ENCODE measurements around the gene NLGN4X. TPM values are rescaled to one million over a fixed set of nuclear protein-coding genes. Genes with fewer than 3 reads are reported as not detected.
A peak's percentile ranks its signal among the peaks of the same experiment; 100 is the strongest.

Gene NLGN4X
- total RNA-seq, 6 donors from 2014 or later, result 1.1 to 3.1 (median 2.3) TPM

DNA sequence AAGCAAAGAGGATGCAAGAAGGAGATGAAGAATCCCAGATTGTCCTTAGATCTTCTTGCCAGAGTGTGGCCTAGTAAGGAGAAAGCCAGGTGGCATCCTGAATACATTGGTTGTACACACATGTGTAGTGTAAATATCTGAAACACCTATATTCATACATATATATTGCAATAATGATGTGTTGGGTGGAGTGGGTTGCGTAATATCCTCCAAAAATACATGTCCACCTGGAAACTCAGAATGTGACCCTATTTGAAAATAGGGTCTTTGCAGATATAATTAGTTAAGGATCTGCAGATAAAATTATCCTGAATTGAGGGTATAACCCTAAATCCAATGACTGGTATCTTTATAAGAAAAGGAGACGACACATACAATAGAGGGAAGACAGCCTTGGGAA, 216.3 kb downstream of the NLGN4X start:
- TF ChIP-seq POLR2A (IDR thresholded peaks at IDR 0.05), result no peak
- TF ChIP-seq, protein P1, sequence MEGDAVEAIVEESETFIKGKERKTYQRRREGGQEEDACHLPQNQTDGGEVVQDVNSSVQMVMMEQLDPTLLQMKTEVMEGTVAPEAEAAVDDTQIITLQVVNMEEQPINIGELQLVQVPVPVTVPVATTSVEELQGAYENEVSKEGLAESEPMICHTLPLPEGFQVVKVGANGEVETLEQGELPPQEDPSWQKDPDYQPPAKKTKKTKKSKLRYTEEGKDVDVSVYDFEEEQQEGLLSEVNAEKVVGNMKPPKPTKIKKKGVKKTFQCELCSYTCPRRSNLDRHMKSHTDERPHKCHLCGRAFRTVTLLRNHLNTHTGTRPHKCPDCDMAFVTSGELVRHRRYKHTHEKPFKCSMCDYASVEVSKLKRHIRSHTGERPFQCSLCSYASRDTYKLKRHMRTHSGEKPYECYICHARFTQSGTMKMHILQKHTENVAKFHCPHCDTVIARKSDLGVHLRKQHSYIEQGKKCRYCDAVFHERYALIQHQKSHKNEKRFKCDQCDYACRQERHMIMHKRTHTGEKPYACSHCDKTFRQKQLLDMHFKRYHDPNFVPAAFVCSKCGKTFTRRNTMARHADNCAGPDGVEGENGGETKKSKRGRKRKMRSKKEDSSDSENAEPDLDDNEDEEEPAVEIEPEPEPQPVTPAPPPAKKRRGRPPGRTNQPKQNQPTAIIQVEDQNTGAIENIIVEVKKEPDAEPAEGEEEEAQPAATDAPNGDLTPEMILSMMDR (IDR thresholded peaks at IDR 0.05), result no peak
- TF ChIP-seq POLR2AphosphoS5 (IDR thresholded peaks at IDR 0.05), result no peak
- TF ChIP-seq EP300 (IDR thresholded peaks at IDR 0.05), result no peak
- Histone ChIP-seq H3K36me3 (no peaks in the 10 kb centered on the region), H3K4me3 (no peak overlapping the region), H3K27me3 (no peaks in the 10 kb centered on the region), H3K4me1 (no peaks in the 10 kb centered on the region), H3K27ac (no peak overlapping the region), H3K9me3 (no peaks in the 10 kb centered on the region)
- no peak for DNase-seq
- WGBS, 2 donors, result 90 to 91% methylated on average over 2 of the region's 2 CpGs
- no peak for ATAC-seq (ENCODE audit: low FRiP score in 2 of 2)

DNA sequence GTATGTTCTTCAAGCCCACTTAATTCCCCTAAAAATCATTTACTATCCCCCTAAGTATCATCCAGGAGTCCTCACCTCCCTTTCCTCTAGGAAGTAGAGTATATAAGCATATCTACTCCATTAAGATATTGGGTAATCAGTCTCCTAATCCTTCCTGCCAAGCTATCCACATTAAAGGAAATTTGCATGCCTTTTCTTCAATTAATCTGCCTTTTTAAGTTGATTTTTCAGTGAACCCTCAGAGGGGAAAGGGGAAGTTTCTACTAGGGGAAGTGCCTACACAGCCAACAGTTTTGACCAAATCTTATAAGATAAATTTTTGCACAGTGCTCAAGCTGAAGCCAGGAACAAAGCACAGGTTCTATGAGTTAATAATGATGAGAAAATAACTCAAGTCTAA, 222.8 kb downstream of the NLGN4X start:
- no peak for ATAC-seq (ENCODE audit: low FRiP score in 2 of 2)
- no peaks in the 10 kb centered on the region for H3K4me1 ChIP-seq
- H3K36me3 ChIP-seq, result no peaks in the 10 kb centered on the region
- DNase-seq, result no peak
- H3K27me3 ChIP-seq, result no peaks in the 10 kb centered on the region
- TF ChIP-seq, protein P1 (IDR thresholded peaks at IDR 0.05), result no peak
- TF ChIP-seq POLR2A (IDR thresholded peaks at IDR 0.05) (no peak), POLR2AphosphoS5 (IDR thresholded peaks at IDR 0.05) (no peak), EP300 (IDR thresholded peaks at IDR 0.05) (no peak)
- no peak overlapping the region for H3K4me3 ChIP-seq
- H3K27ac ChIP-seq, result no peak overlapping the region
- H3K9me3 ChIP-seq, result no peaks in the 10 kb centered on the region

DNA sequence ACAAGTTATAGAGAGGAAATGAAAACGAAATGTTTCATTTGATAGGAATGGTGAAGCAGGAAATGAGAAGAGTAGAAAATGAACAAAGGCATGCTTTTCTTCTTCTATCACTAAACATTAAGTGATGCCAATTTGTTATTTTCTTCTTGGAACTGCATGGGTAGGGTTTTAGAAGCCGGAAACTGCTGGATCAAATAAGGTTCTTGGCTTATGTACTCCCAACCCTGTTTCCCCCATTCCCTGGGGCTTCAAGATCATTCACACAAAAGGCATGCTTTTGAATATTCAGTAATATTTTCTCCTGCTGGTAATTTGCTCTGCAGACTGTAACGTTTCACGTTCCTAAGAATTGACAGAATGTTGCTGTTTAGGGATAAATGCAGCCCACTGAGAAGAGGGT, 224.1 kb downstream of the NLGN4X start:
- no peak for ATAC-seq (ENCODE audit: low FRiP score in 2 of 2)
- TF ChIP-seq POLR2AphosphoS5 (IDR thresholded peaks at IDR 0.05), result no peak
- TF ChIP-seq, protein P1 (IDR thresholded peaks at IDR 0.05), result no peak
- TF ChIP-seq EP300 (IDR thresholded peaks at IDR 0.05), result no peak
- TF ChIP-seq POLR2A (IDR thresholded peaks at IDR 0.05), result no peak
- no peaks in the 10 kb centered on the region for H3K27me3 ChIP-seq
- no peak overlapping the region for H3K4me3 ChIP-seq
- H3K4me1 ChIP-seq, result no peaks in the 10 kb centered on the region
- DNase-seq, result no peak
- no peak overlapping the region for H3K27ac ChIP-seq
- H3K9me3 ChIP-seq, result no peaks in the 10 kb centered on the region
- H3K36me3 ChIP-seq, result no peaks in the 10 kb centered on the region
- WGBS, 2 donors, result 57 to 85% methylated on average over 4 of the region's 4 CpGs

DNA sequence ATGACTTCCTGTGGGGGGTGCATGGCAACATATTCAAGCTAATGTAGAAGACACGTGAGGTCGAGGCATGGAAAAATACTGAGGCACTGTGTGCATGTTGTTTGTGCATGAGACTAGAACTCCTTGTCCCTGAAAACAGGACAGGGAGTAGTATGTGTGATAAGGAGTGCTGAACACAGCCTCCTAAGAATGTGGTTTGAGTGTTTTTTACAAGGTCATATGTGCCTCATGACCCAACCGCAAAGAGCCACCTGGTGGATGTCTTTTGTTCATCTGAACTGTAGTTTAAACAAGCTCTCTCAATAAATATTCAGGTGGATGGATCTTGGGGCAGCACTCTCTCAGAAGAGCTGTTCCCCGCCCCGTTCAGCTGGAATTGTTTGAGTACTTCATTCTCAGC, 226.6 kb downstream of the NLGN4X start:
- Histone ChIP-seq H3K36me3 (no peaks in the 10 kb centered on the region), H3K27me3 (no peaks in the 10 kb centered on the region), H3K4me3 (no peak overlapping the region), H3K4me1 (no peaks in the 10 kb centered on the region), H3K27ac (no peak overlapping the region), H3K9me3 (no peaks in the 10 kb centered on the region)
- TF ChIP-seq EP300 (IDR thresholded peaks at IDR 0.05) (peak in 1 of 4 donors; percentile 91), POLR2A (IDR thresholded peaks at IDR 0.05) (no peak), POLR2AphosphoS5 (IDR thresholded peaks at IDR 0.05) (peak in 1 of 2 donors; percentile 33)
- ATAC-seq (ENCODE audit: low FRiP score in 2 of 2), result peak in 1 of 2 donors; percentile 69
- peak in 1 of 2 donors; percentile 39 for DNase-seq
- WGBS, 2 donors, result 52 to 74% methylated on average over 4 to 5 of the region's 5 CpGs

DNA sequence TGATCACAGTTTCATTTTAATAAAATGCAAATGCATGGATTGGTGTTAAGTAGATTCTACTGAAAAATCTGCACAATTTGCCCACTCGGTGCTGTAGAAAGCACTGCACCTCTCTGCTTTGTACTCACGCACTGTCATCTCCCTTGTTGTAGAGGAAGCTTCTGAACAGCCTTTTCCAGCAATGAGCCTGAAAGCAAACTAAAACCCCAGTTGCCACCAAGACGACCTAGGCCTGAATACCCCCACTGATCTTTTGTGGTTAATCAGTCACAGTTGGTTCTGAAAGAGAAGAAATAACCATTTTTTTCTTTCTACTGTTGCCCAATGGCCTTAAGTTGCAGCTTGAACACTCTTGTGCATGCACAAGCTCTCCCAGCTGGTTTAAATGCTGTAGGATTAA, 229.8 kb downstream of the NLGN4X start:
- TF ChIP-seq POLR2AphosphoS5 (IDR thresholded peaks at IDR 0.05) (no peak), EP300 (IDR thresholded peaks at IDR 0.05) (no peak), POLR2A (IDR thresholded peaks at IDR 0.05) (no peak)
- TF ChIP-seq, protein P1 (IDR thresholded peaks at IDR 0.05), result no peak
- no peak for DNase-seq
- WGBS, 2 donors, result 66 to 86% methylated on average over 2 to 3 of the region's 3 CpGs
- H3K4me1 ChIP-seq, result no peaks in the 10 kb centered on the region
- H3K36me3 ChIP-seq, result no peaks in the 10 kb centered on the region
- H3K27me3 ChIP-seq, result no peaks in the 10 kb centered on the region
- no peak for ATAC-seq (ENCODE audit: low FRiP score in 2 of 2)
- no peaks in the 10 kb centered on the region for H3K9me3 ChIP-seq
- H3K4me3 ChIP-seq, result no peak overlapping the region
- H3K27ac ChIP-seq, result no peak overlapping the region

Data from upper lobe of left lung (tissue), 6 donors.